IPS-15b (cell line): ENCODE results near the gene SLCO2B1.

ENCODE experiments used
- H3K27me3 ChIP-seq: one replicate; pipeline ENCODE4 v1.6.1; 2013; ENCODE audit warnings: low read length; ENCODE audit not compliant: control insufficient read depth, insufficient read depth
- H3K36me3 ChIP-seq: one replicate; pipeline ENCODE4 v1.6.1; 2013; ENCODE audit warnings: low read length; ENCODE audit not compliant: control insufficient read depth, insufficient read depth
- H3K4me1 ChIP-seq: one replicate; pipeline ENCODE4 v1.6.1; 2013; ENCODE audit warnings: mild to moderate bottlenecking, low read length; ENCODE audit not compliant: control insufficient read depth, insufficient read depth
- H3K4me3 ChIP-seq: one replicate; pipeline ENCODE4 v1.5.1; 2013; ENCODE audit warnings: low read depth, low read length
- H3K9ac ChIP-seq: one replicate; pipeline ENCODE4 v1.6.1; 2013; ENCODE audit warnings: low read depth, mild to moderate bottlenecking, low read length
- H3K9me3 ChIP-seq: one replicate; pipeline ENCODE4 v1.6.1; 2013; ENCODE audit warnings: mild to moderate bottlenecking, low read length; ENCODE audit not compliant: control insufficient read depth, insufficient read depth

SLCO2B1 gene

GRCh38 chr11:75189911-75190310, 39.0 kb downstream of the SLCO2B1 start:
- H3K4me3 ChIP-seq: no peak overlapping the region
- no peaks in the 10 kb centered on the region for H3K9me3 ChIP-seq

GRCh38 chr11:75190652-75191329, 39.9 kb downstream of the SLCO2B1 start:
- no peaks in the 10 kb centered on the region for H3K9me3 ChIP-seq
- no peaks in the 10 kb centered on the region for H3K4me1 ChIP-seq
- H3K36me3 ChIP-seq: no peaks in the 10 kb centered on the region
- no peaks in the 10 kb centered on the region for H3K27me3 ChIP-seq
- no peak overlapping the region for H3K4me3 ChIP-seq
- H3K9ac ChIP-seq: no peak overlapping the region

More at GRCh38 chr11:75189911-75190310, 39.0 kb downstream of the SLCO2B1 start:
- Histone ChIP-seq H3K27me3 (no peaks in the 10 kb centered on the region), H3K4me1 (no peaks in the 10 kb centered on the region), H3K36me3 (no peaks in the 10 kb centered on the region), H3K9ac (no peak overlapping the region)

- Histone ChIP-seq H3K9ac (no peak overlapping the region), H3K4me3 (no peak overlapping the region), H3K9me3 (no peaks in the 10 kb centered on the region), H3K36me3 (no peaks in the 10 kb centered on the region), H3K27me3 (no peaks in the 10 kb centered on the region), H3K4me1 (no peaks in the 10 kb centered on the region)
These were observed 40.4 kb downstream of the SLCO2B1 start for GRCh38 chr11:75191330-75191717.

GRCh38 chr11:75193271-75193670, 42.4 kb downstream of the SLCO2B1 start:
- Histone ChIP-seq H3K36me3 (no peaks in the 10 kb centered on the region), H3K9me3 (no peaks in the 10 kb centered on the region), H3K4me3 (no peak overlapping the region), H3K9ac (no peak overlapping the region), H3K4me1 (no peaks in the 10 kb centered on the region), H3K27me3 (no peaks in the 10 kb centered on the region)

- no peaks in the 10 kb centered on the region for H3K4me1 ChIP-seq
- no peak overlapping the region for H3K4me3 ChIP-seq
- no peaks in the 10 kb centered on the region for H3K36me3 ChIP-seq
- H3K9ac ChIP-seq: no peak overlapping the region
- no peaks in the 10 kb centered on the region for H3K27me3 ChIP-seq
- H3K9me3 ChIP-seq: no peaks in the 10 kb centered on the region
These were observed 42.8 kb downstream of the SLCO2B1 start for GRCh38 chr11:75193711-75194110.

GRCh38 chr11:75194147-75194546, 43.2 kb downstream of the SLCO2B1 start:
- Histone ChIP-seq H3K4me3 (no peak overlapping the region), H3K27me3 (no peaks in the 10 kb centered on the region), H3K9me3 (no peaks in the 10 kb centered on the region), H3K9ac (no peak overlapping the region), H3K36me3 (no peaks in the 10 kb centered on the region), H3K4me1 (no peaks in the 10 kb centered on the region)

- H3K9me3 ChIP-seq: no peaks in the 10 kb centered on the region
These were observed 44.5 kb downstream of the SLCO2B1 start for GRCh38 chr11:75195167-75195962.

GRCh38 chr11:75196426-75196825, 45.5 kb downstream of the SLCO2B1 start:
- Histone ChIP-seq H3K4me3 (no peak overlapping the region), H3K27me3 (no peaks in the 10 kb centered on the region), H3K36me3 (no peaks in the 10 kb centered on the region), H3K9me3 (no peaks in the 10 kb centered on the region), H3K9ac (no peak overlapping the region), H3K4me1 (peaks cover under 1% of the 10 kb centered on the region)

More at GRCh38 chr11:75195167-75195962, 44.5 kb downstream of the SLCO2B1 start:
- Histone ChIP-seq H3K9ac (no peak overlapping the region), H3K27me3 (no peaks in the 10 kb centered on the region), H3K4me3 (no peak overlapping the region), H3K4me1 (no peaks in the 10 kb centered on the region), H3K36me3 (no peaks in the 10 kb centered on the region)

GRCh38 chr11:75197512-75198277, 46.8 kb downstream of the SLCO2B1 start:
- Histone ChIP-seq H3K4me1 (peaks cover 4% of the 10 kb centered on the region), H3K4me3 (no peak overlapping the region), H3K36me3 (no peaks in the 10 kb centered on the region), H3K9me3 (no peaks in the 10 kb centered on the region), H3K27me3 (no peaks in the 10 kb centered on the region), H3K9ac (no peak overlapping the region)

- Histone ChIP-seq H3K36me3 (no peaks in the 10 kb centered on the region), H3K4me3 (no peak overlapping the region), H3K4me1 (peaks cover 4% of the 10 kb centered on the region), H3K9ac (no peak overlapping the region), H3K9me3 (no peaks in the 10 kb centered on the region), H3K27me3 (no peaks in the 10 kb centered on the region)
These were observed 47.5 kb downstream of the SLCO2B1 start for GRCh38 chr11:75198278-75198973.

GRCh38 chr11:75199412-75199955, 48.6 kb downstream of the SLCO2B1 start:
- H3K4me3 ChIP-seq: no peak overlapping the region
- H3K4me1 ChIP-seq: peaks cover 4% of the 10 kb centered on the region
- no peaks in the 10 kb centered on the region for H3K9me3 ChIP-seq
- H3K36me3 ChIP-seq: no peaks in the 10 kb centered on the region
- H3K9ac ChIP-seq: no peak overlapping the region
- no peaks in the 10 kb centered on the region for H3K27me3 ChIP-seq
